OCI-LY7 (cell line): ENCODE results near the gene SCART1.

Source experiments
- EZH2phosphoT487 ChIP-seq: fragments of 200-600 bp; sonication (generic); IDR thresholded peaks from 2 replicates; pipeline ENCODE4 v1.6.1; 2018; ENCODE audit warnings: low read depth, borderline replicate concordance, mild to moderate bottlenecking, mixed run types, antibody characterized with exemption, low read length, moderate library complexity, mixed read lengths
- TF ChIP-seq, protein P1 (sequence below): fragments of 200-600 bp; sonication (generic); conservative IDR thresholded peaks from 2 replicates; pipeline ENCODE4 v1.5.1; 2014; ENCODE audit warnings: mild to moderate bottlenecking, antibody characterized with exemption, low read length, moderate library complexity, mixed read lengths

DNA sequence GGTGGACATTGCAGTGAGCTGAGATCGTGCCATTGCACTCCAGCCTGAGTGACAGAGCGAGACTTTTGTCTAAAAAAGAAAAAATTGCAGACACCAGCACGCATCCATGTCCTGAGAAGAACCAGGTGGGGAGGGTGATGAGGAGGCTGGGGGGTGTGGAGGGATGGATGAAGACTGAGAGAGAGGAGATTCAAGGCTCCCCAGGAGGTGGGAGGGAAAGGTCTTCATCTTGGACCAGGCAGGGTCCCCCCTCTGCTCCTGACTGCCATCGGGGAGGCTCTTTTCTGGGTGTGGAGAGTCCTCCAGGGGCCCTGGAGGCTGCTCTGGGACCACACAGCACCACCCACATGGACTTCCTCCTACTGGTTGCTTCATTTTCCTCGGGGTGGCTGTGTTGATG, 1.5 kb downstream of the SCART1 start:
- TF ChIP-seq, protein P1, sequence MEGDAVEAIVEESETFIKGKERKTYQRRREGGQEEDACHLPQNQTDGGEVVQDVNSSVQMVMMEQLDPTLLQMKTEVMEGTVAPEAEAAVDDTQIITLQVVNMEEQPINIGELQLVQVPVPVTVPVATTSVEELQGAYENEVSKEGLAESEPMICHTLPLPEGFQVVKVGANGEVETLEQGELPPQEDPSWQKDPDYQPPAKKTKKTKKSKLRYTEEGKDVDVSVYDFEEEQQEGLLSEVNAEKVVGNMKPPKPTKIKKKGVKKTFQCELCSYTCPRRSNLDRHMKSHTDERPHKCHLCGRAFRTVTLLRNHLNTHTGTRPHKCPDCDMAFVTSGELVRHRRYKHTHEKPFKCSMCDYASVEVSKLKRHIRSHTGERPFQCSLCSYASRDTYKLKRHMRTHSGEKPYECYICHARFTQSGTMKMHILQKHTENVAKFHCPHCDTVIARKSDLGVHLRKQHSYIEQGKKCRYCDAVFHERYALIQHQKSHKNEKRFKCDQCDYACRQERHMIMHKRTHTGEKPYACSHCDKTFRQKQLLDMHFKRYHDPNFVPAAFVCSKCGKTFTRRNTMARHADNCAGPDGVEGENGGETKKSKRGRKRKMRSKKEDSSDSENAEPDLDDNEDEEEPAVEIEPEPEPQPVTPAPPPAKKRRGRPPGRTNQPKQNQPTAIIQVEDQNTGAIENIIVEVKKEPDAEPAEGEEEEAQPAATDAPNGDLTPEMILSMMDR, result no peak
- TF ChIP-seq EZH2phosphoT487, result no peak
